NCI-H1048 (cell line): ENCODE data around the gene CEBPA.

ENCODE experiments used
- DNase-seq: peaks from one replicate; lab custom pipeline; 2025; lab: John Stamatoyannopoulos, UW

CEBPA gene

GRCh38 chr19:33271246-33272021 lies 30.9 kb downstream of the CEBPA start:
- no peak for DNase-seq

- no peak for DNase-seq
Observed at GRCh38 chr19:33270769-33271168, 31.6 kb downstream of the CEBPA start.

GRCh38 chr19:33269016-33269415 lies 33.3 kb downstream of the CEBPA start:
- DNase-seq = no peak

- no peak for DNase-seq
Observed at GRCh38 chr19:33268162-33268991, 34.0 kb downstream of the CEBPA start.

- DNase-seq = no peak
Observed at GRCh38 chr19:33267706-33268105, 34.6 kb downstream of the CEBPA start.

GRCh38 chr19:33266974-33267484 lies 35.3 kb downstream of the CEBPA start:
- DNase-seq = no peak

GRCh38 chr19:33264881-33265445 lies 37.4 kb downstream of the CEBPA start:
- no peak for DNase-seq

- no peak for DNase-seq
Observed at GRCh38 chr19:33263325-33264023, 38.9 kb downstream of the CEBPA start.

- no peak for DNase-seq
Observed at GRCh38 chr19:33261511-33262189, 40.7 kb downstream of the CEBPA start.

GRCh38 chr19:33260628-33261418 lies 41.5 kb downstream of the CEBPA start:
- no peak for DNase-seq

GRCh38 chr19:33259539-33259938 lies 42.8 kb downstream of the CEBPA start:
- no peak for DNase-seq

GRCh38 chr19:33257828-33258227 lies 44.5 kb downstream of the CEBPA start:
- no peak for DNase-seq

GRCh38 chr19:33256261-33256660 lies 46.1 kb downstream of the CEBPA start:
- DNase-seq = no peak

GRCh38 chr19:33255781-33256180 lies 46.6 kb downstream of the CEBPA start:
- DNase-seq = no peak

- no peak for DNase-seq
Observed at GRCh38 chr19:33254245-33254824, 48.0 kb downstream of the CEBPA start.

GRCh38 chr19:33252971-33253370 lies 49.4 kb downstream of the CEBPA start:
- no peak for DNase-seq

GRCh38 chr19:33252418-33252962 lies 49.8 kb downstream of the CEBPA start:
- no peak for DNase-seq

- no peak for DNase-seq
Observed at GRCh38 chr19:33251526-33252090, 50.7 kb downstream of the CEBPA start.

GRCh38 chr19:33251076-33251475 lies 51.3 kb downstream of the CEBPA start:
- DNase-seq = no peak

- DNase-seq = no peak
Observed at GRCh38 chr19:33250500-33250899, 51.8 kb downstream of the CEBPA start.
